ENCODE results near the gene ADH4.

Gene ADH4

DNA sequence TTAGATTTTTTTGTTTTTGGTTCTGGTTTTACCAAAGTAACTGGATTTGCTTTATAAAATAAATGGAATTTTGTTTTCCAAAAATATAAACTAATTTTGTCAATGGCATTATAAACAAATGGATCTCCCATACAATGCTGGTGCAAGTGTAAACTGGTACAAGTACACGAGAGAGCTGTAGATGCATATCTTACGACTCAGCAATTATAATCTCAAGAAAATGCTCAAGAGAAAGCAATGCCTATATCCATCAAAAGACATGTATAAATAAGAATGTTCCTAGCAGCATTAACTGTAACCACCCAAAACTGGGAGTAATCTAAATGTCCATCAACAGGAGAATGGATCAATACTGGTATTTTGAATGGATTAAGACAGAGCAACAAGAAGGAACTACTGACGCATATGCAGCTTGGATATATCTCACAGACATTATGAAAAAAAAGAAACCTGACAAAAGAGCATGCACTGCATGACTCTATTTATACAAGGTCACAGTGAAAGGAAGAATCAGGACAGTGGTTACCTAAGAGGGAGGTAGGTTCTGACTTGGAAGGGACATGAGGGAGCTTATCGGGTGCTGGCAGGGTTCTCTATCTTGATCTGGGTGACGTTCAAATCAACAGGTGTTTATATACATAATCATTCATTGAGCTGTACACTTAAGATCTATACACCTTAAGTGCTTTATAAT lies 65.0 kb downstream of the ADH4 start:
- no peak overlapping the region for H3K4me3 ChIP-seq (ENCODE audit: low read depth, low read length)
- ChIA-PET CTCF (interaction anchor here (0.7 kb wide), 1 partner anchor 23 kb away, joined by 4 read pairs; no protein-coding TSS in a partner anchor), POLR2A (interaction anchor here (0.8 kb wide), 1 partner anchor 9 kb away, joined by 4 read pairs; the partner anchor contains the start of gene ADH5)
- TF ChIP-seq, protein P1, sequence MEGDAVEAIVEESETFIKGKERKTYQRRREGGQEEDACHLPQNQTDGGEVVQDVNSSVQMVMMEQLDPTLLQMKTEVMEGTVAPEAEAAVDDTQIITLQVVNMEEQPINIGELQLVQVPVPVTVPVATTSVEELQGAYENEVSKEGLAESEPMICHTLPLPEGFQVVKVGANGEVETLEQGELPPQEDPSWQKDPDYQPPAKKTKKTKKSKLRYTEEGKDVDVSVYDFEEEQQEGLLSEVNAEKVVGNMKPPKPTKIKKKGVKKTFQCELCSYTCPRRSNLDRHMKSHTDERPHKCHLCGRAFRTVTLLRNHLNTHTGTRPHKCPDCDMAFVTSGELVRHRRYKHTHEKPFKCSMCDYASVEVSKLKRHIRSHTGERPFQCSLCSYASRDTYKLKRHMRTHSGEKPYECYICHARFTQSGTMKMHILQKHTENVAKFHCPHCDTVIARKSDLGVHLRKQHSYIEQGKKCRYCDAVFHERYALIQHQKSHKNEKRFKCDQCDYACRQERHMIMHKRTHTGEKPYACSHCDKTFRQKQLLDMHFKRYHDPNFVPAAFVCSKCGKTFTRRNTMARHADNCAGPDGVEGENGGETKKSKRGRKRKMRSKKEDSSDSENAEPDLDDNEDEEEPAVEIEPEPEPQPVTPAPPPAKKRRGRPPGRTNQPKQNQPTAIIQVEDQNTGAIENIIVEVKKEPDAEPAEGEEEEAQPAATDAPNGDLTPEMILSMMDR (IDR thresholded peaks at IDR 0.05; ENCODE audit: insufficient read depth, low read length, missing control alignments) = no peak
- DNase-seq (ENCODE audit: low read depth, low spot score) = no peak

DNA sequence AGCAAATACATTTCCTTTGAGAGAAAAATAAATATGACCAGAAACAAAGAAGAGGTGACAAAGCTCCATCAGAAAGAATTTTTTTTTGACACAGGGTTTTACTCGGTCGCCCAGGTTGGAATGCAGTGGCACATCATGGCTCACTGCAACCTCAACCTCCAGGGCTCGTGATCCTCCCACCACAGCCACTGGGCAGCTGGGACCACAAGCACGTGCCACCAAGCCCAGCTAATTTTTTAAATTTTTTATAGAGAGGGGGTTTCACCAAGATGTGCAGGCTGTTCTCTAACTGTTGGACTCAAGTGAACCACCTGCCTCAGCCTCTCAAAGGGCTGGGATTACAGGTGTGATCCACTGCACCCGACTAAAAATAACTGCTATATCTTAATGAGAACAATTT lies 65.8 kb downstream of the ADH4 start:
- POLR2A ChIA-PET = no interaction called here
- CTCF ChIA-PET = interaction anchor here (0.6 to 1.2 kb wide), 2 partner anchors 9 to 32 kb away, joined by 3 read pairs; no protein-coding TSS in a partner anchor

DNA sequence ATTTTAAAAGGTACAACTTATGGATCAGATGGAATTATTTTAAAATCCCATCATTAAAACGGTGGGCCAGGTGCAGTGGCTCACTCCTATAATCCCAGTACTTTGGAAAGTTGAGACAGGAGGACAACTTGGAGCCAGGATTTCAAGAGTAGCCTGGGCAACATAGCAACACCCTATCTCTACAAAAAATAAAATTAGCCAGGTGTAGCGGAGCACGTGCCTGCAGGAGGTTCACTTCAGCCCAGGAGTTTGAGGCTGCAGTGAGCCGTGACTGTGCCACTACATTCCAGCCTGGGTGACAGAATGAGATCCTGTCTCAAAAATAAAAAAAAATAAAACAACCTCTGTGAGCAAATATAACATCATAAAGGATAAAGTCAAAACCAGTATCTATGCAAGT lies 66.9 kb downstream of the ADH4 start:
- H3K4me3 ChIP-seq (ENCODE audit: low read depth, low read length) = no peak overlapping the region
- POLR2A ChIA-PET = no interaction called here
- CTCF ChIA-PET = no interaction called here
- DNase-seq (ENCODE audit: low read depth, low spot score) = no peak
- TF ChIP-seq, protein P1 (IDR thresholded peaks at IDR 0.05; ENCODE audit: insufficient read depth, low read length, missing control alignments) = no peak

More for the DNA sequence above, 65.8 kb downstream of the ADH4 start:
- TF ChIP-seq, protein P1 (IDR thresholded peaks at IDR 0.05; ENCODE audit: insufficient read depth, low read length, missing control alignments) = no peak
- no peak for DNase-seq (ENCODE audit: low read depth, low spot score)
- H3K4me3 ChIP-seq (ENCODE audit: low read depth, low read length) = no peak overlapping the region

DNA sequence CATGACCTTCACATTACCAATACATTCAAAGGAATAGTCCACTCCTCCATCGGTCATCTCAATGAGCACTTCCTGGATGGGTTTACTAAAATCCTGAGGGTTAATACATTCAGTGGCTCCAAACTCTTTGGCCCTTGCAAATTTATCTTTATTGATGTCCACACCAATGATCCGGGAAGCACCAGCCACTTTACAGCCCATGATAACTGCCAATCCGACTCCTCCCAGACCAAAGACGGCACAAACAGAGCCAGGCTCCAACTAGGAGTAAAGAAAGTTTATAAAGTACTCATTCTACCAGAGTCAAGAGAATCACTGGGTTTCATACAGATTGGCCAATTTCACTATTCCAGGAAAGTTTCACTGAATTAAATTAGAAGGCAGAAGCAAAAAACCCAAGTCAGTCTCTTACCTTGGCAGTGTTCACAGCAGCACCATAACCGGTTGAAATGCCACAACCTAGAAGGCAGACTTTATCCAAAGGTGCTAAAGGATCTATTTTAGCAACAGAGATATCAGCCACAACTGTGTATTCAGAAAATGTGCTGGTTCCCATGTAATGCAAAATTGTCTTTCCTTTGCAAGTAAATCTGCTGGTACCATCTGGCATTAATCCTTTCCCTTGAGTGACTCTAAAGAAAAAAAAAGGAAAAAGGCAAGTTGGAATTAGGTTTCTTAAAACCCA lies 67.7 kb downstream of the ADH4 start:
- no peak for DNase-seq (ENCODE audit: low read depth, low spot score)
- POLR2A ChIA-PET = no interaction called here
- CTCF ChIA-PET = interaction anchor here (0.7 kb wide), 1 partner anchor 18 kb away, joined by 3 read pairs; no protein-coding TSS in a partner anchor
- TF ChIP-seq, protein P1 (IDR thresholded peaks at IDR 0.05; ENCODE audit: insufficient read depth, low read length, missing control alignments) = no peak
- H3K4me3 ChIP-seq (ENCODE audit: low read depth, low read length) = no peak overlapping the region

DNA sequence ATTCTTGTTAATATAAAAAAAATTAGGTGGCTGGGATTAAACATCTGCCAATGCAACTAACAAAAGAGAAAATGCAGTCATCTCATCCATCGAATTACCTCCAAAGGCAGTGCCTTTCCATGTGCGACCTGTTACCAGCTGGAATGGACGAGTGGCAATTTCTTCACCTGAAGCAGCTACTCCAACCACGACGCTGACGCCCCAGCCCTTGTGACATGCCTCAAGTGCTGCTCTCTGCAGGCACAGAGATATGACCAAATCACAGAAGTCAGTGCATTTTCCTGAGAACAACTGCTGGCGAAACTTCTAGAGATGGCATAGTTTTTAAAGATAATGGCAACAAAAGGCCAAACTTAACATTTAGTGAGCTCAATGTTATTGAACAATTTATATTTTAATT lies 69.3 kb downstream of the ADH4 start:
- TF ChIP-seq, protein P1 (IDR thresholded peaks at IDR 0.05; ENCODE audit: insufficient read depth, low read length, missing control alignments) = no peak
- CTCF ChIA-PET = interaction anchor here (1.1 to 2.0 kb wide), 2 partner anchors 18 to 80 kb away, joined by 3 to 4 read pairs; partner anchors contain the start of gene METAP1
- H3K4me3 ChIP-seq (ENCODE audit: low read depth, low read length) = no peak overlapping the region
- DNase-seq (ENCODE audit: low read depth, low spot score) = no peak
- POLR2A ChIA-PET = no interaction called here
